Measurements from ENCODE around the gene CSTB. TPM values are rescaled to one million over a fixed set of nuclear protein-coding genes. Genes with fewer than 3 reads are reported as not detected.

CSTB gene
- total RNA-seq: 6.7 and 18.8 TPM in 2 replicates

GRCh38 chr21:43775795-43776430, at the start of gene CSTB:
TSS of gene CSTB (minus strand) at chr21:43776308. CDS start at chr21:43776269, 39 bp downstream.

GRCh38 chr21:43789276-43790009, 13.3 kb upstream of the CSTB start, which contains the start of gene RRP1:
TSS of gene RRP1 (plus strand) at chr21:43789577. CDS start at chr21:43789630, 53 bp downstream.

Small RNAs within 50 kb of the gene (small RNA-seq; reads per million reads assigned to genes)
- gene AP001052.1: not detected

Other genes with a start within 250 kb of the CSTB start
- gene HSF2BP, start 116.8 kb downstream of the CSTB start, total RNA-seq: 11.0 and 16.1 TPM in 2 replicates
- 14.1 and 19.5 TPM in 2 replicates for gene RRP1B, start 116.7 kb downstream of the CSTB start, total RNA-seq
- gene PDXK, start 57.2 kb downstream of the CSTB start, total RNA-seq: 95.4 and 258 TPM in 2 replicates
- gene RRP1, start 13.3 kb upstream of the CSTB start, total RNA-seq: 11.4 and 17.8 TPM in 2 replicates
- 6.3 and 10.8 TPM in 2 replicates for gene AGPAT3, start 88.9 kb upstream of the CSTB start, total RNA-seq
- gene TRAPPC10, start 236.0 kb upstream of the CSTB start, total RNA-seq: 45.5 and 65.2 TPM in 2 replicates

Data from placental epithelial cell (primary cell).